ENCODE measurements around the gene CNPY1. TPM values are rescaled to one million over a fixed set of nuclear protein-coding genes. Genes with fewer than 3 reads are reported as not detected.

Gene CNPY1
- total RNA-seq, 2 donors from 2014 or later: 0.33 TPM; not detected in 1

- H3K4me3 Mint-ChIP-seq: no peak overlapping the region
- WGBS, 2 experiments (ENCODE audit: insufficient coverage in 1 of 2, insufficient read length in 1 of 2): 82 to 85% methylated on average over 8 to 16 of the region's 16 CpGs
- Histone ChIP-seq H3K9me3 (ENCODE audit: control insufficient read depth, low read length) (no peaks in the 10 kb centered on the region), H3K27me3 (ENCODE audit: control insufficient read depth, insufficient read depth, low read length, poor library complexity, severe bottlenecking) (peaks cover 88% of the 10 kb centered on the region), H3K4me1 (ENCODE audit: control insufficient read depth, insufficient read depth, low read length) (no peaks in the 10 kb centered on the region), H3K36me3 (ENCODE audit: control insufficient read depth, insufficient read depth, low read length) (no peaks in the 10 kb centered on the region), H3K27ac (ENCODE audit: low read depth, low read length) (no peak overlapping the region), H3K9ac (ENCODE audit: extremely low read depth, low read length, poor library complexity, severe bottlenecking) (no peak overlapping the region), H3K4me3 (ENCODE audit: low read length) (no peak overlapping the region)
- peaks cover 6% of the 10 kb centered on the region for H3K4me1 Mint-ChIP-seq
- DNase-seq: peak; percentile 17
- TF ChIP-seq, protein P1, sequence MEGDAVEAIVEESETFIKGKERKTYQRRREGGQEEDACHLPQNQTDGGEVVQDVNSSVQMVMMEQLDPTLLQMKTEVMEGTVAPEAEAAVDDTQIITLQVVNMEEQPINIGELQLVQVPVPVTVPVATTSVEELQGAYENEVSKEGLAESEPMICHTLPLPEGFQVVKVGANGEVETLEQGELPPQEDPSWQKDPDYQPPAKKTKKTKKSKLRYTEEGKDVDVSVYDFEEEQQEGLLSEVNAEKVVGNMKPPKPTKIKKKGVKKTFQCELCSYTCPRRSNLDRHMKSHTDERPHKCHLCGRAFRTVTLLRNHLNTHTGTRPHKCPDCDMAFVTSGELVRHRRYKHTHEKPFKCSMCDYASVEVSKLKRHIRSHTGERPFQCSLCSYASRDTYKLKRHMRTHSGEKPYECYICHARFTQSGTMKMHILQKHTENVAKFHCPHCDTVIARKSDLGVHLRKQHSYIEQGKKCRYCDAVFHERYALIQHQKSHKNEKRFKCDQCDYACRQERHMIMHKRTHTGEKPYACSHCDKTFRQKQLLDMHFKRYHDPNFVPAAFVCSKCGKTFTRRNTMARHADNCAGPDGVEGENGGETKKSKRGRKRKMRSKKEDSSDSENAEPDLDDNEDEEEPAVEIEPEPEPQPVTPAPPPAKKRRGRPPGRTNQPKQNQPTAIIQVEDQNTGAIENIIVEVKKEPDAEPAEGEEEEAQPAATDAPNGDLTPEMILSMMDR (conservative IDR thresholded peaks at IDR 0.05): no peak
- no peaks in the 10 kb centered on the region for H3K36me3 Mint-ChIP-seq (ENCODE audit: low read depth)
- H3K27me3 Mint-ChIP-seq (ENCODE audit: insufficient read depth): peaks cover 92% of the 10 kb centered on the region
- H3K27ac Mint-ChIP-seq: no peak overlapping the region
- H3K9me3 Mint-ChIP-seq: peaks cover 5% of the 10 kb centered on the region
Measured at GRCh38 chr7:155523168-155523675, 23.1 kb downstream of the CNPY1 start.

GRCh38 chr7:155521743-155522398, 24.5 kb downstream of the CNPY1 start:
- Mint-ChIP-seq H3K36me3 (ENCODE audit: low read depth) (no peaks in the 10 kb centered on the region), H3K4me1 (peaks cover 6% of the 10 kb centered on the region), H3K27me3 (ENCODE audit: insufficient read depth) (peaks cover 93% of the 10 kb centered on the region), H3K4me3 (no peak overlapping the region), H3K9me3 (peaks cover 5% of the 10 kb centered on the region), H3K27ac (no peak overlapping the region)
- Histone ChIP-seq H3K4me3 (ENCODE audit: low read length) (no peak overlapping the region), H3K9me3 (ENCODE audit: control insufficient read depth, low read length) (no peaks in the 10 kb centered on the region), H3K9ac (ENCODE audit: extremely low read depth, low read length, poor library complexity, severe bottlenecking) (no peak overlapping the region), H3K27me3 (ENCODE audit: control insufficient read depth, insufficient read depth, low read length, poor library complexity, severe bottlenecking) (peaks cover 92% of the 10 kb centered on the region), H3K4me1 (ENCODE audit: control insufficient read depth, insufficient read depth, low read length) (no peaks in the 10 kb centered on the region), H3K36me3 (ENCODE audit: control insufficient read depth, insufficient read depth, low read length) (no peaks in the 10 kb centered on the region), H3K27ac (ENCODE audit: low read depth, low read length) (no peak overlapping the region)
- TF ChIP-seq, protein P1 (conservative IDR thresholded peaks at IDR 0.05): no peak
- peak; percentile 27 for DNase-seq
- WGBS, 2 experiments (ENCODE audit: insufficient coverage in 1 of 2, insufficient read length in 1 of 2): 90 to 91% methylated on average over 13 to 21 of the region's 21 CpGs

GRCh38 chr7:155521007-155521742, 25.2 kb downstream of the CNPY1 start:
- Mint-ChIP-seq H3K36me3 (ENCODE audit: low read depth) (no peaks in the 10 kb centered on the region), H3K9me3 (peaks cover 5% of the 10 kb centered on the region), H3K27ac (no peak overlapping the region), H3K4me3 (no peak overlapping the region), H3K4me1 (peaks cover 6% of the 10 kb centered on the region), H3K27me3 (ENCODE audit: insufficient read depth) (peaks cover 93% of the 10 kb centered on the region)
- WGBS, 2 experiments (ENCODE audit: insufficient coverage in 1 of 2, insufficient read length in 1 of 2): 80 to 86% methylated on average over 10 to 14 of the region's 14 CpGs
- Histone ChIP-seq H3K27me3 (ENCODE audit: control insufficient read depth, insufficient read depth, low read length, poor library complexity, severe bottlenecking) (peaks cover 92% of the 10 kb centered on the region), H3K9ac (ENCODE audit: extremely low read depth, low read length, poor library complexity, severe bottlenecking) (no peak overlapping the region), H3K4me3 (ENCODE audit: low read length) (no peak overlapping the region), H3K27ac (ENCODE audit: low read depth, low read length) (no peak overlapping the region), H3K4me1 (ENCODE audit: control insufficient read depth, insufficient read depth, low read length) (no peaks in the 10 kb centered on the region), H3K9me3 (ENCODE audit: control insufficient read depth, low read length) (no peaks in the 10 kb centered on the region), H3K36me3 (ENCODE audit: control insufficient read depth, insufficient read depth, low read length) (no peaks in the 10 kb centered on the region)
- peak; percentile 38 for DNase-seq
- TF ChIP-seq, protein P1 (conservative IDR thresholded peaks at IDR 0.05): no peak
